Measurements from ENCODE around the gene RLF.

DNA sequence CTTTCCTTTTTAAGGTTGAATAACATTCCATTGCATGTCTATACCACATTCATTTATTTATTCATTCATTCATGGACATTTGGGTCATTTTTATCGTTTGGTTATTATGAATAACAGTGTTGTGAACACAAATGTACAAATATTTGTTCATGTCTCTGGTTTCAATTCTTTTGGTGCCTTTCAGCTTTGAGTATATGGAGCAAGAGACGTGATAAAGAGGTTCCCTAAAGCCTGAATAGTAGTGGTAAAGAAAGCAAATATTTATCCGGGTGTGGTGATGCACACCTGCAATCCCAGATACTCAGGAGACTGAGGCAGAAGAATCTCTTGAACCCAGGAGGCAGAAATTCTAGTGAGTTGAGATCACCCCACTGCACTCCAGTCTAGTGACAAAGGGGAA lies 5.3 kb upstream of the RLF start:
- no peak for TF ChIP-seq POLR2A (IDR thresholded peaks at IDR 0.05)
- TF ChIP-seq, protein P1, sequence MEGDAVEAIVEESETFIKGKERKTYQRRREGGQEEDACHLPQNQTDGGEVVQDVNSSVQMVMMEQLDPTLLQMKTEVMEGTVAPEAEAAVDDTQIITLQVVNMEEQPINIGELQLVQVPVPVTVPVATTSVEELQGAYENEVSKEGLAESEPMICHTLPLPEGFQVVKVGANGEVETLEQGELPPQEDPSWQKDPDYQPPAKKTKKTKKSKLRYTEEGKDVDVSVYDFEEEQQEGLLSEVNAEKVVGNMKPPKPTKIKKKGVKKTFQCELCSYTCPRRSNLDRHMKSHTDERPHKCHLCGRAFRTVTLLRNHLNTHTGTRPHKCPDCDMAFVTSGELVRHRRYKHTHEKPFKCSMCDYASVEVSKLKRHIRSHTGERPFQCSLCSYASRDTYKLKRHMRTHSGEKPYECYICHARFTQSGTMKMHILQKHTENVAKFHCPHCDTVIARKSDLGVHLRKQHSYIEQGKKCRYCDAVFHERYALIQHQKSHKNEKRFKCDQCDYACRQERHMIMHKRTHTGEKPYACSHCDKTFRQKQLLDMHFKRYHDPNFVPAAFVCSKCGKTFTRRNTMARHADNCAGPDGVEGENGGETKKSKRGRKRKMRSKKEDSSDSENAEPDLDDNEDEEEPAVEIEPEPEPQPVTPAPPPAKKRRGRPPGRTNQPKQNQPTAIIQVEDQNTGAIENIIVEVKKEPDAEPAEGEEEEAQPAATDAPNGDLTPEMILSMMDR (IDR thresholded peaks at IDR 0.05 in 4 of 5, conservative IDR thresholded peaks at IDR 0.05 in 1 of 5) = no peak
